Measurements from ENCODE around the gene ERVV-1.

The ERVV-1 gene

DNA sequence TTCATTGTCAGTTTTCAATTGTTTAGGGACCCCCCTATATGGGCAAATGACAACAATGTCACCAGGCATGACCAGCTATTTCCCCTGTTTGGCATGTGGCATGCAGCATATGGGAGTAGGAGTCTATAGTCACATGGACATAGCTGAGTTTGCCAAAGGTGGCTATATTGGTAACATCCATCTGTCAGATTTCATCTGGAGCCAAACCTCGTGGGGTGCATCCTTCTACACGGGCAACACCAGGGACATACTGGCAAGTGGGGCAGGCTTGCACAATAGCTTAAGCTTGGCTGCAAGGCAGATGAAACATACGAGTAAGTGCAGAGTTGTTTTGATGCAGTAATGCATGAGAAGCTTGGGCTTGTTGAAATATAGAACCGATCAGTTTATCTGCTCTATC is 26.5 kb upstream of the ERVV-1 start:
- no peaks in the 10 kb centered on the region for H3K9me2 ChIP-seq (replicated peaks; ENCODE audit: low read depth, low read length)
- H3K4me2 ChIP-seq (ENCODE audit: low read depth, low read length, poor library complexity, severe bottlenecking) = no peak overlapping the region
- H3F3A ChIP-seq (ENCODE audit: low read depth) = no peaks in the 10 kb centered on the region
- peaks cover 12% of the 10 kb centered on the region; the same call in 1 of the 2 replicates for H3K9me3 ChIP-seq (ENCODE audit: insufficient read depth, low read depth, low read length)
- H3K27me3 ChIP-seq (ENCODE audit: insufficient read depth, low read length, poor library complexity, severe bottlenecking) = no peaks in the 10 kb centered on the region
- TF ChIP-seq, protein P1, sequence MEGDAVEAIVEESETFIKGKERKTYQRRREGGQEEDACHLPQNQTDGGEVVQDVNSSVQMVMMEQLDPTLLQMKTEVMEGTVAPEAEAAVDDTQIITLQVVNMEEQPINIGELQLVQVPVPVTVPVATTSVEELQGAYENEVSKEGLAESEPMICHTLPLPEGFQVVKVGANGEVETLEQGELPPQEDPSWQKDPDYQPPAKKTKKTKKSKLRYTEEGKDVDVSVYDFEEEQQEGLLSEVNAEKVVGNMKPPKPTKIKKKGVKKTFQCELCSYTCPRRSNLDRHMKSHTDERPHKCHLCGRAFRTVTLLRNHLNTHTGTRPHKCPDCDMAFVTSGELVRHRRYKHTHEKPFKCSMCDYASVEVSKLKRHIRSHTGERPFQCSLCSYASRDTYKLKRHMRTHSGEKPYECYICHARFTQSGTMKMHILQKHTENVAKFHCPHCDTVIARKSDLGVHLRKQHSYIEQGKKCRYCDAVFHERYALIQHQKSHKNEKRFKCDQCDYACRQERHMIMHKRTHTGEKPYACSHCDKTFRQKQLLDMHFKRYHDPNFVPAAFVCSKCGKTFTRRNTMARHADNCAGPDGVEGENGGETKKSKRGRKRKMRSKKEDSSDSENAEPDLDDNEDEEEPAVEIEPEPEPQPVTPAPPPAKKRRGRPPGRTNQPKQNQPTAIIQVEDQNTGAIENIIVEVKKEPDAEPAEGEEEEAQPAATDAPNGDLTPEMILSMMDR (conservative IDR thresholded peaks at IDR 0.05; ENCODE audit: low read length) = no peak
- no peak for TF ChIP-seq EZH2phosphoT487 (IDR thresholded peaks at IDR 0.05; ENCODE audit: borderline replicate concordance)
- H3K4me1 ChIP-seq (ENCODE audit: insufficient read depth, low read length, poor library complexity, severe bottlenecking) = no peaks in the 10 kb centered on the region
- no peak overlapping the region for H3K4me3 ChIP-seq (ENCODE audit: low read length, poor library complexity, severe bottlenecking)
- no peaks in the 10 kb centered on the region for H3K79me2 ChIP-seq (ENCODE audit: insufficient read depth, low read length)
- no peaks in the 10 kb centered on the region for H4K20me1 ChIP-seq (ENCODE audit: insufficient read depth, low read length, poor library complexity, severe bottlenecking)
- no peak overlapping the region for H2AFZ ChIP-seq (ENCODE audit: low read length)
- no peak overlapping the region for H3K9ac ChIP-seq (ENCODE audit: low read depth, low read length, poor library complexity, severe bottlenecking)
- H3K36me3 ChIP-seq (ENCODE audit: insufficient read depth, low read length) = no peaks in the 10 kb centered on the region

DNA sequence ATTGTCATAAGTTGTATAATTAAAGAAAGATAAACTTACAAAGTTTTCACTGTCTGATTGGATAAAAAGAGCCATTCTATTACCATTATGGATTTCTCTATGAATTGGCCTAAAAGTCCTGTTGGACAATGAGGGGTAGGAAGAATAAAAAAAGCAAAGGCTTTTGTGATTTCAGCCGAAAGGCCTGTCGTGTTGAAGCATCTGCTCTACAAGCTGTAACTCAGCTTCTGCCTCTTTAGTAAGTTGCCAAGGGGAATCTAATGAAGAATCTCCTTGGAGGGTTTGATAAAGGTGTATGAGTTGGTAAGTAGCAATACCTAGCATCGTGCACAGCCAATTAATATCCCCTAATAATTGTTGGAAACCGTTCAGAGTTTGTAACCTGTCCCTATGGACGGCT is 25.2 kb upstream of the ERVV-1 start:
- Histone ChIP-seq H3K27me3 (ENCODE audit: insufficient read depth, low read length, poor library complexity, severe bottlenecking) (no peaks in the 10 kb centered on the region), H3K4me2 (ENCODE audit: low read depth, low read length, poor library complexity, severe bottlenecking) (no peak overlapping the region)

DNA sequence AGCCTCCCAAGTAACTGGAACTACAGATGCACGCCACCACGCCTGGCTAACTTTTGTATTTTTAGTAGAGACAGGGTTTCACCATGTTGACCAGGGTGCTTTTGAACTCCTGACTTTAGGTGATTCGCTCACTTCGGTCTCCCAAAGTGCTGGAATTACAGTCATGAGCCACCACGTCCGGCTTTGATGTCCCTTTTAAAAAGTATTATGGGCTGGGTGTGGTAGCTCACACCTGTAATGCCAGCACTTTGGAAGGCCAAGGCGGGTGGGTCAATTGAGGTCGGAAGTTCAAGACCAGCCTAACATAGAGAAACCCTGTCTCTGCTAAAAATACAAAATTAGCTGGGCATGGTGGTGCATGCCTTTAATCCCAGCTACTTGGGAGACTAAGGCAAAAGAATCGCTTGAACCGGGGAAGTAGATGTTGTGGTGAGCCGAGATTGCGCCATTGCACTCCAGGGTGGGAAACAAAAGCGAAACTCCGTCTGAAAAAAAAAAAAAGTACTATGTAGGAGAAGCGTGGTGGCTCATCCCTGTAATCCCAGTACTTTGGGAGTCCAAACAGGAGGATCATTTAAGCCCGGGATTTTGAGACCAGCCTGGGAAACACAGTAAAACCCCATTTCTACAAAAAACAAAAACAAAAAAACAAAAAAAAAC is 22.8 kb upstream of the ERVV-1 start:
- H3K9me3 ChIP-seq (ENCODE audit: insufficient read depth, low read depth, low read length) = peaks cover 7% of the 10 kb centered on the region; the same call in 1 of the 2 replicates
- H3K4me3 ChIP-seq (ENCODE audit: low read length, poor library complexity, severe bottlenecking) = no peak overlapping the region
- no peaks in the 10 kb centered on the region for H4K20me1 ChIP-seq (ENCODE audit: insufficient read depth, low read length, poor library complexity, severe bottlenecking)
- no peaks in the 10 kb centered on the region for H3K9me2 ChIP-seq (replicated peaks; ENCODE audit: low read depth, low read length)
- no peak overlapping the region for H3K4me2 ChIP-seq (ENCODE audit: low read depth, low read length, poor library complexity, severe bottlenecking)
- no peaks in the 10 kb centered on the region for H3K36me3 ChIP-seq (ENCODE audit: insufficient read depth, low read length)
- H3F3A ChIP-seq (ENCODE audit: low read depth) = no peaks in the 10 kb centered on the region
- no peak overlapping the region for H3K9ac ChIP-seq (ENCODE audit: low read depth, low read length, poor library complexity, severe bottlenecking)
- no peaks in the 10 kb centered on the region for H3K27me3 ChIP-seq (ENCODE audit: insufficient read depth, low read length, poor library complexity, severe bottlenecking)
- TF ChIP-seq, protein P1 (conservative IDR thresholded peaks at IDR 0.05; ENCODE audit: low read length) = no peak
- TF ChIP-seq EZH2phosphoT487 (IDR thresholded peaks at IDR 0.05; ENCODE audit: borderline replicate concordance) = no peak
- H3K4me1 ChIP-seq (ENCODE audit: insufficient read depth, low read length, poor library complexity, severe bottlenecking) = peaks cover 4% of the 10 kb centered on the region
- no peaks in the 10 kb centered on the region for H3K79me2 ChIP-seq (ENCODE audit: insufficient read depth, low read length)
- H2AFZ ChIP-seq (ENCODE audit: low read length) = no peak overlapping the region

More for the DNA sequence above, 25.2 kb upstream of the ERVV-1 start:
- Histone ChIP-seq H3K79me2 (ENCODE audit: insufficient read depth, low read length) (no peaks in the 10 kb centered on the region), H3K36me3 (ENCODE audit: insufficient read depth, low read length) (no peaks in the 10 kb centered on the region), H3K4me3 (ENCODE audit: low read length, poor library complexity, severe bottlenecking) (no peak overlapping the region), H4K20me1 (ENCODE audit: insufficient read depth, low read length, poor library complexity, severe bottlenecking) (no peaks in the 10 kb centered on the region), H3K9me2 (replicated peaks; ENCODE audit: low read depth, low read length) (no peaks in the 10 kb centered on the region), H3K9ac (ENCODE audit: low read depth, low read length, poor library complexity, severe bottlenecking) (no peak overlapping the region), H3F3A (ENCODE audit: low read depth) (no peaks in the 10 kb centered on the region), H3K4me1 (ENCODE audit: insufficient read depth, low read length, poor library complexity, severe bottlenecking) (no peaks in the 10 kb centered on the region), H3K9me3 (ENCODE audit: insufficient read depth, low read depth, low read length) (peaks cover 12% of the 10 kb centered on the region; the same call in 1 of the 2 replicates), H2AFZ (ENCODE audit: low read length) (no peak overlapping the region)
- TF ChIP-seq, protein P1 (conservative IDR thresholded peaks at IDR 0.05; ENCODE audit: low read length) = no peak
- no peak for TF ChIP-seq EZH2phosphoT487 (IDR thresholded peaks at IDR 0.05; ENCODE audit: borderline replicate concordance)
